Measurements from ENCODE around the gene NR4A3. TPM values are rescaled to one million over a fixed set of nuclear protein-coding genes. Genes with fewer than 3 reads are reported as not detected.

The NR4A3 gene
- polyA plus RNA-seq, 1 donor (not counting 4 experiments of a cell fraction or from before 2014, with no cell fraction given) = 0.16 TPM

DNA sequence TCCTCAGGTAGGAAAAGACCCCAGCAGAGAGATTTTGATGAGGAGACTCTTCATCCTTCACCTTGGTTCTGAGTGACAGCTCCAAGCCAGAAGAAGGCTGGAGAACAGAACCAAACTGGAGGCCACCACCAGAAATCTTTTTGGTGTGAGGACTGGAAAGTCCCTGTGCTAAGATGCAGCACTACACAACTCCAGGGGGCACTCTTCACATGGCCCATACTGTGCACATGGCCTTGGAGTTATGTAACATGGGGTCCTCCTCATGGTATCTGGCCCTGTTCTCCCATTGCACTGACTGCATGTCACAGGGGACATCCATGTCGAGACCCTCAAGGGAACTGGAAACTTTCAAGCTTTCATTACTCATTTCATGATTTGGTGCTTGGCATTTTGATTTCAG is 67.4 kb downstream of the NR4A3 start:
- H3K36me3 ChIP-seq (ENCODE audit: control insufficient read depth in 2 of 2, extremely low read depth in 1 of 2, insufficient read depth in 2 of 2, low read length in 2 of 2) = no peaks in the 10 kb centered on the region
- no peaks in the 10 kb centered on the region for H4K20me1 ChIP-seq (ENCODE audit: control insufficient read depth, extremely low read depth, insufficient read depth, low read length)
- no peaks in the 10 kb centered on the region for H3K4me1 ChIP-seq (ENCODE audit: control insufficient read depth, extremely low read depth, insufficient read depth, low read length)
- no peaks in the 10 kb centered on the region for H3K27me3 ChIP-seq (ENCODE audit: control insufficient read depth, extremely low read depth, insufficient read depth, low read length)
- no peaks in the 10 kb centered on the region for H3K79me2 ChIP-seq (ENCODE audit: control insufficient read depth, insufficient read depth, low read length)
- H3K4me2 ChIP-seq (ENCODE audit: control insufficient read depth, extremely low read depth, insufficient read depth, low read depth, low read length) = no peak overlapping the region
- dilution Hi-C loops (cut with MboI; ENCODE audit: extremely low pct_ligation_motif_present, low sequenced_read_pairs) = no loop called here
- DNase-seq (ENCODE audit: low read depth, low spot score) (no peak), FAIRE-seq (no peak)
- H2AFZ ChIP-seq (ENCODE audit: control insufficient read depth, low read length) = no peak overlapping the region
- H3K9me3 ChIP-seq (ENCODE audit: control insufficient read depth, low read depth, low read length) = no peaks in the 10 kb centered on the region
- H3K9ac ChIP-seq (ENCODE audit: control insufficient read depth, extremely low read depth, insufficient read depth, low read length) = no peak overlapping the region
- H3K4me3 ChIP-seq (ENCODE audit: control insufficient read depth in 2 of 3, extremely low read depth in 1 of 3, insufficient read depth in 2 of 3, low read depth in 1 of 3, low read length in 3 of 3) = no peak overlapping the region
- no peak overlapping the region for H3K27ac ChIP-seq (ENCODE audit: control insufficient read depth, insufficient read depth, low read length)
- no peaks in the 10 kb centered on the region for H3K9me1 ChIP-seq (ENCODE audit: control insufficient read depth, extremely low read depth, insufficient read depth, low read length)
- TF ChIP-seq, protein P1, sequence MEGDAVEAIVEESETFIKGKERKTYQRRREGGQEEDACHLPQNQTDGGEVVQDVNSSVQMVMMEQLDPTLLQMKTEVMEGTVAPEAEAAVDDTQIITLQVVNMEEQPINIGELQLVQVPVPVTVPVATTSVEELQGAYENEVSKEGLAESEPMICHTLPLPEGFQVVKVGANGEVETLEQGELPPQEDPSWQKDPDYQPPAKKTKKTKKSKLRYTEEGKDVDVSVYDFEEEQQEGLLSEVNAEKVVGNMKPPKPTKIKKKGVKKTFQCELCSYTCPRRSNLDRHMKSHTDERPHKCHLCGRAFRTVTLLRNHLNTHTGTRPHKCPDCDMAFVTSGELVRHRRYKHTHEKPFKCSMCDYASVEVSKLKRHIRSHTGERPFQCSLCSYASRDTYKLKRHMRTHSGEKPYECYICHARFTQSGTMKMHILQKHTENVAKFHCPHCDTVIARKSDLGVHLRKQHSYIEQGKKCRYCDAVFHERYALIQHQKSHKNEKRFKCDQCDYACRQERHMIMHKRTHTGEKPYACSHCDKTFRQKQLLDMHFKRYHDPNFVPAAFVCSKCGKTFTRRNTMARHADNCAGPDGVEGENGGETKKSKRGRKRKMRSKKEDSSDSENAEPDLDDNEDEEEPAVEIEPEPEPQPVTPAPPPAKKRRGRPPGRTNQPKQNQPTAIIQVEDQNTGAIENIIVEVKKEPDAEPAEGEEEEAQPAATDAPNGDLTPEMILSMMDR (optimal IDR thresholded peaks at IDR 0.05 in 1 of 3, IDR thresholded peaks at IDR 0.05 in 1 of 3, conservative IDR thresholded peaks at IDR 0.05 in 1 of 3; ENCODE audit: extremely low read depth in 1 of 3, insufficient read depth in 2 of 3, low read length in 3 of 3) = peak in 1 of 3 experiments; percentile 25
- no peak for TF ChIP-seq EZH2 (IDR thresholded peaks at IDR 0.05; ENCODE audit: low read length)

DNA sequence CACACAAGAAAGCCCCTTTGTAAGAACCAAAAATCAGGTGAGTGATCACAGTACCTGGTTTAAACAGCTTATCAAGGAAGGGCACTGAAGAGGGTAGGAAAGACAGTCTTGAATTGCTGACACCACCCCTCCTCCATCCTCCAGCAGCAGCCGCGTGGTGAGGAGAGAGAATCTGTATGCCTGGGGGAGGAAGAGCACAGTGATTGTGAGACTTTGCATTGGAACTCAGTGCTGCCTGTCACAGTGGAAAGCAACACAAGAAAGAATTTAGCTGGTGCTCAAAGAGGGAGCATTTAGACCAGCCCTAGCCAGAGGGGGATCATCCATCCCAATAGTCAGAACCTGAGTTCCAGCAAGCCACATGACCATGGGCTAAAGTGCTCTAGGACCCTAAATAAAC is 73.1 kb downstream of the NR4A3 start:
- Histone ChIP-seq H3K9ac (ENCODE audit: control insufficient read depth, extremely low read depth, insufficient read depth, low read length) (no peak overlapping the region), H2AFZ (ENCODE audit: control insufficient read depth, low read length) (no peak overlapping the region), H3K27me3 (ENCODE audit: control insufficient read depth, extremely low read depth, insufficient read depth, low read length) (peaks cover 12% of the 10 kb centered on the region), H3K4me3 (ENCODE audit: control insufficient read depth in 2 of 3, extremely low read depth in 1 of 3, insufficient read depth in 2 of 3, low read depth in 1 of 3, low read length in 3 of 3) (no peak overlapping the region), H4K20me1 (ENCODE audit: control insufficient read depth, extremely low read depth, insufficient read depth, low read length) (no peaks in the 10 kb centered on the region), H3K36me3 (ENCODE audit: control insufficient read depth in 2 of 2, extremely low read depth in 1 of 2, insufficient read depth in 2 of 2, low read length in 2 of 2) (no peaks in the 10 kb centered on the region), H3K9me1 (ENCODE audit: control insufficient read depth, extremely low read depth, insufficient read depth, low read length) (no peaks in the 10 kb centered on the region), H3K27ac (ENCODE audit: control insufficient read depth, insufficient read depth, low read length) (no peak overlapping the region), H3K4me2 (ENCODE audit: control insufficient read depth, extremely low read depth, insufficient read depth, low read depth, low read length) (no peak overlapping the region), H3K79me2 (ENCODE audit: control insufficient read depth, insufficient read depth, low read length) (no peaks in the 10 kb centered on the region), H3K4me1 (ENCODE audit: control insufficient read depth, extremely low read depth, insufficient read depth, low read length) (no peaks in the 10 kb centered on the region), H3K9me3 (ENCODE audit: control insufficient read depth, low read depth, low read length) (no peaks in the 10 kb centered on the region)
- FAIRE-seq = no peak
- no peak for DNase-seq (ENCODE audit: low read depth, low spot score)
- dilution Hi-C loops (cut with MboI; ENCODE audit: extremely low pct_ligation_motif_present, low sequenced_read_pairs) = no loop called here
- TF ChIP-seq, protein P1 (optimal IDR thresholded peaks at IDR 0.05 in 1 of 3, IDR thresholded peaks at IDR 0.05 in 1 of 3, conservative IDR thresholded peaks at IDR 0.05 in 1 of 3; ENCODE audit: extremely low read depth in 1 of 3, insufficient read depth in 2 of 3, low read length in 3 of 3) = no peak
- TF ChIP-seq EZH2 (IDR thresholded peaks at IDR 0.05; ENCODE audit: low read length) = no peak

Data from keratinocyte (primary cell).